ENCODE results near the gene OSGEP. TPM values are rescaled to one million over a fixed set of nuclear protein-coding genes. Genes with fewer than 3 reads are reported as not detected.
A peak's percentile ranks its signal among the peaks of the same experiment; 100 is the strongest.

Gene OSGEP
- total and polyA plus RNA-seq, 2 of the 13 experiments (the other 11 are each of a cell fraction or from before 2014, with no cell fraction given), result 39.7 to 41.1 TPM

DNA sequence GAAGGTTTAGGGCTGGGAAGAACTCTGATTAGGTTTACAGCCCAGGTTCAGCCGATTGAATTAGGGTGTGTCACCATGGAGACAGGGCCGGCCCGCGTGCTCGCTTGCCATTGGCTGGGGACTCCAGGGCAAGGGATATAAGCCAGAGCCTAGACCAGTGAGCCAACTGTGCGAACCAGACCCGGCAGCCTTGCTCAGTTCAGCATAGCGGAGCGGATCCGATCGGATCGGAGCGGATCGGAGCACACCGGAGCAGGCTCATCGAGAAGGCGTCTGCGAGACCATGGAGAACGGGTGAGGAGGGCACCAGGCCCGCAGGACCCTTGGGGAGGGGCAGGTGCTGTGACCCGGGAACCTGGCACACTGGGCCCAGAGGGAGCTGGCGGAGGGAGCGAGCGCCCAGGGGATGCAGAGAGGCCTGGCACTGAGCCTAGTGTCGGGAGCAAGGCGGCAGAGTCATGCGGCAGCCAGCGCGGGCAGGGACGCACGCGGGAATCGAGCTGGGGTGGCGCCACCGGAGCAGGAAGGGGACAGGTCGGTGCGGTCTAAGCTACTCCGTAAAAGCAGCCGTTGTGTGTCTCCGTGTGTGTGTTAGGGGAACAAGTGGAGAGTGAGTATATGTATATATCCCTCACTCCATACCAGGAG lies 14.8 kb upstream of the OSGEP start, which contains the start of gene PNP (continued):
- TF ChIP-seq PHF5A (CRISPR knock-in tag; IDR thresholded peaks at IDR 0.05; ENCODE audit: low read depth, unreplicated experiment), result no peak
- no peak; the same call in 1 of the 2 replicates for TF ChIP-seq PRMT3 (CRISPR knock-in tag; IDR thresholded peaks at IDR 0.05; ENCODE audit: borderline replicate concordance, low read depth)
- TF ChIP-seq ZNF143 (CRISPR knock-in tag; IDR thresholded peaks at IDR 0.05), result no peak
- no peak; the same call in 1 of the 2 replicates for TF ChIP-seq CBFB (CRISPR knock-in tag; IDR thresholded peaks at IDR 0.05)
- TF ChIP-seq WIZ (CRISPR knock-in tag; IDR thresholded peaks at IDR 0.05), result no peak
- TF ChIP-seq, protein P1, sequence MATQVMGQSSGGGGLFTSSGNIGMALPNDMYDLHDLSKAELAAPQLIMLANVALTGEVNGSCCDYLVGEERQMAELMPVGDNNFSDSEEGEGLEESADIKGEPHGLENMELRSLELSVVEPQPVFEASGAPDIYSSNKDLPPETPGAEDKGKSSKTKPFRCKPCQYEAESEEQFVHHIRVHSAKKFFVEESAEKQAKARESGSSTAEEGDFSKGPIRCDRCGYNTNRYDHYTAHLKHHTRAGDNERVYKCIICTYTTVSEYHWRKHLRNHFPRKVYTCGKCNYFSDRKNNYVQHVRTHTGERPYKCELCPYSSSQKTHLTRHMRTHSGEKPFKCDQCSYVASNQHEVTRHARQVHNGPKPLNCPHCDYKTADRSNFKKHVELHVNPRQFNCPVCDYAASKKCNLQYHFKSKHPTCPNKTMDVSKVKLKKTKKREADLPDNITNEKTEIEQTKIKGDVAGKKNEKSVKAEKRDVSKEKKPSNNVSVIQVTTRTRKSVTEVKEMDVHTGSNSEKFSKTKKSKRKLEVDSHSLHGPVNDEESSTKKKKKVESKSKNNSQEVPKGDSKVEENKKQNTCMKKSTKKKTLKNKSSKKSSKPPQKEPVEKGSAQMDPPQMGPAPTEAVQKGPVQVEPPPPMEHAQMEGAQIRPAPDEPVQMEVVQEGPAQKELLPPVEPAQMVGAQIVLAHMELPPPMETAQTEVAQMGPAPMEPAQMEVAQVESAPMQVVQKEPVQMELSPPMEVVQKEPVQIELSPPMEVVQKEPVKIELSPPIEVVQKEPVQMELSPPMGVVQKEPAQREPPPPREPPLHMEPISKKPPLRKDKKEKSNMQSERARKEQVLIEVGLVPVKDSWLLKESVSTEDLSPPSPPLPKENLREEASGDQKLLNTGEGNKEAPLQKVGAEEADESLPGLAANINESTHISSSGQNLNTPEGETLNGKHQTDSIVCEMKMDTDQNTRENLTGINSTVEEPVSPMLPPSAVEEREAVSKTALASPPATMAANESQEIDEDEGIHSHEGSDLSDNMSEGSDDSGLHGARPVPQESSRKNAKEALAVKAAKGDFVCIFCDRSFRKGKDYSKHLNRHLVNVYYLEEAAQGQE (IDR thresholded peaks at IDR 0.05; ENCODE audit: borderline replicate concordance in 1 of 2, low read depth in 1 of 2, low read length in 2 of 2), result no peak; a peak in 1 of 4 replicates
- no peak for TF ChIP-seq ZNF33A (CRISPR knock-in tag; IDR thresholded peaks at IDR 0.05; ENCODE audit: borderline replicate concordance)
- peak; percentile 71; the same call in 1 of the 2 replicates for TF ChIP-seq BCL6 (CRISPR knock-in tag; IDR thresholded peaks at IDR 0.05)
- TF ChIP-seq, protein P2, sequence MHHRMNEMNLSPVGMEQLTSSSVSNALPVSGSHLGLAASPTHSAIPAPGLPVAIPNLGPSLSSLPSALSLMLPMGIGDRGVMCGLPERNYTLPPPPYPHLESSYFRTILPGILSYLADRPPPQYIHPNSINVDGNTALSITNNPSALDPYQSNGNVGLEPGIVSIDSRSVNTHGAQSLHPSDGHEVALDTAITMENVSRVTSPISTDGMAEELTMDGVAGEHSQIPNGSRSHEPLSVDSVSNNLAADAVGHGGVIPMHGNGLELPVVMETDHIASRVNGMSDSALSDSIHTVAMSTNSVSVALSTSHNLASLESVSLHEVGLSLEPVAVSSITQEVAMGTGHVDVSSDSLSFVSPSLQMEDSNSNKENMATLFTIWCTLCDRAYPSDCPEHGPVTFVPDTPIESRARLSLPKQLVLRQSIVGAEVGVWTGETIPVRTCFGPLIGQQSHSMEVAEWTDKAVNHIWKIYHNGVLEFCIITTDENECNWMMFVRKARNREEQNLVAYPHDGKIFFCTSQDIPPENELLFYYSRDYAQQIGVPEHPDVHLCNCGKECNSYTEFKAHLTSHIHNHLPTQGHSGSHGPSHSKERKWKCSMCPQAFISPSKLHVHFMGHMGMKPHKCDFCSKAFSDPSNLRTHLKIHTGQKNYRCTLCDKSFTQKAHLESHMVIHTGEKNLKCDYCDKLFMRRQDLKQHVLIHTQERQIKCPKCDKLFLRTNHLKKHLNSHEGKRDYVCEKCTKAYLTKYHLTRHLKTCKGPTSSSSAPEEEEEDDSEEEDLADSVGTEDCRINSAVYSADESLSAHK (CRISPR knock-in tag; IDR thresholded peaks at IDR 0.05; ENCODE audit: borderline replicate concordance), result no peak; the same call in 1 of the 2 replicates
- TF ChIP-seq ZNF225 (CRISPR knock-in tag; IDR thresholded peaks at IDR 0.05), result peak; percentile 94
- no peak for TF ChIP-seq NCOA1 (CRISPR knock-in tag; IDR thresholded peaks at IDR 0.05)
- no peak for TF ChIP-seq ZNF101 (CRISPR knock-in tag; IDR thresholded peaks at IDR 0.05; ENCODE audit: borderline replicate concordance, low read depth)
- TF ChIP-seq SRF (IDR thresholded peaks at IDR 0.05; ENCODE audit: low read depth, low read length), result no peak
- TF ChIP-seq, protein P3, sequence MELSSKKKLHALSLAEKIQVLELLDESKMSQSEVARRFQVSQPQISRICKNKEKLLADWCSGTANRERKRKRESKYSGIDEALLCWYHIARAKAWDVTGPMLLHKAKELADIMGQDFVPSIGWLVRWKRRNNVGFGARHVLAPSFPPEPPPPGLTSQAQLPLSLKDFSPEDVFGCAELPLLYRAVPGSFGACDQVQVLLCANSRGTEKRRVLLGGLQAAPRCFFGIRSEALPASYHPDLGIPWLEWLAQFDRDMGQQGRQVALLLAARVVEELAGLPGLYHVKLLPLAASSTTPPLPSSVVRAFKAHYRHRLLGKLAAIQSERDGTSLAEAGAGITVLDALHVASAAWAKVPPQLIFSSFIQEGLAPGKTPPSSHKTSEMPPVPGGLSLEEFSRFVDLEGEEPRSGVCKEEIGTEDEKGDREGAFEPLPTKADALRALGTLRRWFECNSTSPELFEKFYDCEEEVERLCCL (CRISPR knock-in tag; IDR thresholded peaks at IDR 0.05; ENCODE audit: borderline replicate concordance), result 0 out of 2 replicates have a peak, but pooled peaks have one; percentile 75
- peak; percentile 86; the same call in 1 of the 2 replicates for TF ChIP-seq ZNF776 (CRISPR knock-in tag; IDR thresholded peaks at IDR 0.05)
- TF ChIP-seq, protein P4, sequence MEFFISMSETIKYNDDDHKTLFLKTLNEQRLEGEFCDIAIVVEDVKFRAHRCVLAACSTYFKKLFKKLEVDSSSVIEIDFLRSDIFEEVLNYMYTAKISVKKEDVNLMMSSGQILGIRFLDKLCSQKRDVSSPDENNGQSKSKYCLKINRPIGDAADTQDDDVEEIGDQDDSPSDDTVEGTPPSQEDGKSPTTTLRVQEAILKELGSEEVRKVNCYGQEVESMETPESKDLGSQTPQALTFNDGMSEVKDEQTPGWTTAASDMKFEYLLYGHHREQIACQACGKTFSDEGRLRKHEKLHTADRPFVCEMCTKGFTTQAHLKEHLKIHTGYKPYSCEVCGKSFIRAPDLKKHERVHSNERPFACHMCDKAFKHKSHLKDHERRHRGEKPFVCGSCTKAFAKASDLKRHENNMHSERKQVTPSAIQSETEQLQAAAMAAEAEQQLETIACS (CRISPR knock-in tag; IDR thresholded peaks at IDR 0.05), result no peak
- no peak for TF ChIP-seq SOX13 (IDR thresholded peaks at IDR 0.05)
- TF ChIP-seq SOX13 (CRISPR knock-in tag; conservative IDR thresholded peaks at IDR 0.05 in 1 of 2, IDR thresholded peaks at IDR 0.05 in 1 of 2), result peak in 1 of 2 experiments; percentile 46; a peak in 1 of 4 replicates
- peak; percentile 96 for TF ChIP-seq ZSCAN29 (CRISPR knock-in tag; conservative IDR thresholded peaks at IDR 0.05)
- TF ChIP-seq RFX5 (IDR thresholded peaks at IDR 0.05; ENCODE audit: low read depth, low read length), result peak; percentile 68
- no peak; the same call in 1 of the 2 replicates for TF ChIP-seq NR2F2 (IDR thresholded peaks at IDR 0.05; ENCODE audit: borderline replicate concordance, low read depth)
